H1 (cell line): ENCODE data around the gene NAALADL1.

Experiments used
- CREB1 ChIP-seq: IDR thresholded peaks from 2 replicates; pipeline ENCODE4 v1.6.1; 2012; ENCODE audit warnings: inconsistent platforms
- CTCF ChIP-seq, 3 experiments: IDR thresholded peaks; 1 replicate in 2 of 3; 2 replicates in 1 of 3; pipeline versions ENCODE4 v1.5.1 to v1.6.1; 2011; ENCODE audit warnings: low read length in 3 of 3, mild to moderate bottlenecking in 3 of 3, inconsistent platforms in 2 of 3, low read depth in 1 of 3, moderate library complexity in 1 of 3; ENCODE audit not compliant: insufficient read depth in 1 of 3; ENCODE audit errors: control extremely low read depth in 1 of 3
- EGR1 ChIP-seq: IDR thresholded peaks from 2 replicates; pipeline ENCODE4 v1.6.1; 2011; ENCODE audit warnings: low read depth, low read length, borderline replicate concordance
- GTF2F1 ChIP-seq: IDR thresholded peaks from 2 replicates; pipeline ENCODE4 v1.6.1; 2012; ENCODE audit warnings: low read depth, low read length, improper control_type of control experiment, borderline replicate concordance
- HDAC6 ChIP-seq: IDR thresholded peaks from one replicate; pipeline ENCODE4 v1.7.1; 2012; ENCODE audit warnings: low read depth, mild to moderate bottlenecking, inconsistent platforms, low read length, moderate library complexity
- MAX ChIP-seq: IDR thresholded peaks from 2 replicates; pipeline ENCODE4 v1.6.1; 2012; ENCODE audit warnings: inconsistent platforms
- NANOG ChIP-seq: IDR thresholded peaks from 2 replicates; pipeline ENCODE4 v1.6.1; 2011; ENCODE audit warnings: low read length, low read depth, mild to moderate bottlenecking, inconsistent platforms; ENCODE audit not compliant: insufficient read depth, poor library complexity, severe bottlenecking
- POLR2A ChIP-seq, 2 experiments: IDR thresholded peaks; 1 replicate in 1 of 2; 2 replicates in 1 of 2; pipeline ENCODE4 v1.6.1; 2011; ENCODE audit warnings: low read depth in 2 of 2, low read length in 2 of 2, mild to moderate bottlenecking in 2 of 2; ENCODE audit errors: control extremely low read depth in 1 of 2
- TBP ChIP-seq: IDR thresholded peaks from 2 replicates; pipeline ENCODE4 v1.6.1; 2011; ENCODE audit warnings: low read depth, low read length, improper control_type of control experiment

DNA sequence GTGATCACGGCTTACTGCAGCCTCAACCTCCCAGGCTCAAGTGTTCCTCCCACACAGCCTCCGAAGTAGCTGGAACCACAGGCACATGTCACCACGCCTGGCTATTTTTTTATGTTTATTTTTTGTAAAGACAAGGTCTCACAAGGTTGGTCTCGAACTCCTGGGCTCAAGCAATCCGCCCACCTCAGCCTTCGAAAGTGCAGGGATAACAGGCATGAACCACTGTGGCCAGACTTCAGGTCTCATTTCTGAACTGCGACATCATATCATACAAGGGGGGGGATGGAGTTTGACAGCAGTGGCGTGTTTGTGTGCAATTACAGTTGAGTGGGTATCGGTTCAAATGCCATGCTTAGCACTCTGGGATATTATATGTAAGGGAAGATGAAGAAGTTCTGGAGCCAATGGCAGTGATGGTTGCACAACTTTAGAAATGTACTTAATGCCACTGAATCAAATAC, 6.9 kb downstream of the NAALADL1 start:
- no peak for TF ChIP-seq MAX
- TF ChIP-seq CREB1: no peak
- TF ChIP-seq HDAC6: no peak
- no peak for TF ChIP-seq EGR1
- no peak for TF ChIP-seq POLR2A (IDR thresholded peaks at IDR 0.05; ENCODE audit: control extremely low read depth in 1 of 2, low read depth in 2 of 2, low read length in 2 of 2)
- TF ChIP-seq GTF2F1: no peak
- TF ChIP-seq CTCF (IDR thresholded peaks at IDR 0.05; ENCODE audit: control extremely low read depth in 1 of 3, insufficient read depth in 1 of 3, low read depth in 1 of 3, low read length in 3 of 3): no peak
- TF ChIP-seq TBP: no peak
- TF ChIP-seq NANOG: no peak
